Stimulated activated CD8-positive, alpha-beta memory T cell treated with anti-CD3 and anti-CD28 coated beads, Interleukin-15, amount 100 ng/mL, for 48 hours (primary cell): ENCODE measurements around the gene MAGIX.

Source experiments
- DNase-seq, 2 donors: peaks; one replicate each; pipeline ENCODE4 v3.0.0-alpha.2; 2020; ENCODE audit warnings: low read depth in 2 of 2

Gene MAGIX

DNA sequence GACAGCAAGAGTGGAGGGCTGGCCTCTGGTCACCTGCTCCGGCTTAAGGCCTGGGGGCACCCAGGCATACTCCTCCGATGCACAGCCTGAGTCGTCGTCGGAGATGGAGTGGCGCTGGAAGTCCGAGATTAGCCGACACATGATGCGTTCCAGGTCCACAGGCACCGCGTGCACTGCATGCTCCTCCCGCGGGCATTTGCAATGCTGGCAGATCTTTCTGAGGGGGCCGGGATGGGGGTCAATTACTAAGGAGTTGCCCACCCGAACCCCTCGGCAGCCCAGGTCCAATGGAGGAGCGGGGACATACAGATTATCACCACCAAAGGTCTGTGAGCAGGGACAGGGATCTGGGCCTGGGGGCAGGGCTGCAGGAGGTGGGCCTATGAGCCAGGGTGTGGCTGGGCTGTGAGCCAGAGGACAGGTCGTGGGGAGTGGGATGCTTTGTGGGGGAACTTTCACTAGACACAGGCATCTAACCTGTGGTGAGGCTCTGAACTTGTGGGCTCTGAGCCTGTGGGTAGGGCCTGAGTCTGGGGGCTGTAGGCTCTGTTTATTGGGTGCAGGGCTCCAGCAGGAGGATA, 21.2 kb downstream of the MAGIX start:
- no peak for DNase-seq

DNA sequence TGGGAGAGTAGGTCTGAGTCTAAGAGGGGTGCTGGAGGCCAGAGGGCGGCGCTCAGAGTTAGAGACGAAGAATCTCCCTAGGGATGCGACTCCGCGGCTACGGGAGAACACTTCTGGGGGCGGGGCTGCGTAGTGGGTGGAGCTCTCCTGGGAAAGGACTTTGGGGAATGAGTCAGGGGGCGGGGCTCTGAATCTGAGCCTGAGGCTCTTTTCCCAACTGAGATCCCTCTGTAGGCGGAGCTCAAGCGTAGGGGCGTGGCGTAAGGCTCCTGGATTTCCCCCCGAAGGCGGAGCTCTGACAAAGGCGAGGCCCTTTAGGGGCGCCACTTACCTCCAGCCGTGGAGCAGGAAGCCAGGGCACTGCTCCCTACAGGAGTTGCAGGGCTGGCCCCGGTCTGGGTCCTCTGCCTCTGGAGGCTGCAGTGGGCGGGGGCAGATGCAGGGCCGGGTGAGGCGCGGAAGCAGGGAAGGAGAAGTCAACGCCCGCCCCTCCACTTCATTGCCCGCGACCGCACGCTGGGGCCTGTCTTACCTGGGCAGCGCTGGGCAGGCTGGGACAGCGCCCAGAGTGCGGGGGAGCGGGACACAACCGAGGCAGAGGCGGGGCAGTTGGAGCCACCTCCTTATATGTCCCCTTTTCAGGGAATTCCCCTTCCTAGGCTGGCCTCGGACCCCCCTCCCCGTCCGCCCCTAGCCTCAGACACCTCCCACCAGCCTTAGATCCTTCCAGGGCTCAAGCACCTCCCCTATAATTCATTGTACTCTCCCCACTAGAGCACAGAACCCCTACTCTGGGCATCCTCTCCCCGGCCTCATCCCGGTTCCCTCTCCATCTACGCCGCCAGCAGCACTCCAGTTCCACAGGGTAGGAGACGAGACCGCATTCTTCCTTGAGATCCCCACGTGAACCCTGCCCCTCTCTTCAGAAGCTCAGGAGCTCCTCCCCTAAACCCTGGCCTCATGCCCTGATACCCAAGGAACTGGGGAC, 22.0 kb downstream of the MAGIX start:
- peak in 1 of 2 donors; percentile 34 for DNase-seq

DNA sequence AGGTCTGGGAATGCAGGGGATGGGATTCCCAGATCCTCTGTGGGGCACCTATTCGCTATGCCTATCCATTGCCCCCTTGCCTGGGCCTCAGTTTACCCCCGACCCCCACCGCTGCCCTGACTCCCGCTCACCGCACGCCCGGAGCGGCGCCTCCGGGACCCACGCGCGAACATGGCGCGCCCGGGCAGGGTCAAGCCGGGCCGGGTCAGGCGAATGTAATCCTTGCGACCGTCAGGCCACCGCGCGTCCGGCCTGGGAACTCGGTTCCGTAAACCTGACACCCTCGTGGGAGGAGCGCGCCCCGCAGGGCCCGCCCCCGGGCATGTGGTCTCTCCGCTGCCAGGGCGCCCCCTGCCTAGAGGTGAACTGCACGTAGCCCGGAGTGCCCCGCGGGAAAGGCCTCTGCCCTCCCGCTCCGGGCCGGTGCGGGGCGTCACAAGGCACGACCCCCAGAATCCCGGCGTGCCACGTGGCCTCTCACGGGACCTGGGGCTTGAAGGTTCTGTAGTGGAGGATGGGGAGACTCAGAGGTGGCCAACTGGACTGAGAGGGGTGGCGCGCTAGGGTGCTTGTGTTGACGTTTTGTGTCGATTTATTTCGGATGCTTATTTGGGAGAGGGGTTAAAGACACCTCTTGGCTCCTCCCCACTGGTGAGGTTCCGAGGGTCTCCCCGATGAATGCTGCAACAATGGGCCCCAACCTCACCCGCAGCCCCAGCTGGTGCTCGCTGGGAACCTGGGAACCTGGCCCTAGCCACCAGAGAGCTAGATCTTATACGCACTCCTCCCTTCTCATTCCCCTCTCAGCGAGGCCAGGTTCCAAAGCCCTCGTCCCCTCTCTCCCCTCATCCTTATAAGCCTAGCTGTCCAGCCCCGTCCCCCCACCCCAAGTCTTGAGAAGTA, 23.8 kb downstream of the MAGIX start, which contains the start of gene PRICKLE3:
PRICKLE3 (minus strand) TSS at position 249 of the 903 bp plus-strand sequence; CDS start at position 173, 76 bp downstream.
- peak; percentile 67 to 69 for DNase-seq

GRCh38 chrX:49187028-49187394, 24.5 kb downstream of the MAGIX start:
- DNase-seq, result no peak

DNA sequence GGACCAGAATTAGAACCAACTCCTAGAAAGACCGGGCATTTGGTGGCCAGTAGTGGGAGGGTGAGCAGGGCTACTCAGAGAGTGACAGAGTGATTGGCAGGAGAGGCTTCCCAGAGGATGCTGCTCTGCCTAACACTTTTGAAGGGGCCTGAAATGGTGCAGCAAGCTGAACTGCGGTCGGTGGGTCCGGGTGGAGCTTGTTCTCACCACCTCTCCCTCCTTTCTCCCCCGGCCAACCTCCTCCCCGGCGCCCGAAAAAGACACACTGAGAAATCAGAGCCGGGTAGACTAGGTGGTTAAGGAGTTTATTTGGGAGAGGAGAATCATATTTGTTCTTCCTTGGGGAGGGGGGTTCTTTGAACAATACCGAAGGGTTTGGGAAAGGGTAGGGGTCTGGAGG, 25.0 kb downstream of the MAGIX start:
- no peak for DNase-seq

GRCh38 chrX:49188468-49189076, 26.0 kb downstream of the MAGIX start:
- no peak for DNase-seq

- no peak for DNase-seq
Measured at GRCh38 chrX:49189606-49190005, 27.0 kb downstream of the MAGIX start.

DNA sequence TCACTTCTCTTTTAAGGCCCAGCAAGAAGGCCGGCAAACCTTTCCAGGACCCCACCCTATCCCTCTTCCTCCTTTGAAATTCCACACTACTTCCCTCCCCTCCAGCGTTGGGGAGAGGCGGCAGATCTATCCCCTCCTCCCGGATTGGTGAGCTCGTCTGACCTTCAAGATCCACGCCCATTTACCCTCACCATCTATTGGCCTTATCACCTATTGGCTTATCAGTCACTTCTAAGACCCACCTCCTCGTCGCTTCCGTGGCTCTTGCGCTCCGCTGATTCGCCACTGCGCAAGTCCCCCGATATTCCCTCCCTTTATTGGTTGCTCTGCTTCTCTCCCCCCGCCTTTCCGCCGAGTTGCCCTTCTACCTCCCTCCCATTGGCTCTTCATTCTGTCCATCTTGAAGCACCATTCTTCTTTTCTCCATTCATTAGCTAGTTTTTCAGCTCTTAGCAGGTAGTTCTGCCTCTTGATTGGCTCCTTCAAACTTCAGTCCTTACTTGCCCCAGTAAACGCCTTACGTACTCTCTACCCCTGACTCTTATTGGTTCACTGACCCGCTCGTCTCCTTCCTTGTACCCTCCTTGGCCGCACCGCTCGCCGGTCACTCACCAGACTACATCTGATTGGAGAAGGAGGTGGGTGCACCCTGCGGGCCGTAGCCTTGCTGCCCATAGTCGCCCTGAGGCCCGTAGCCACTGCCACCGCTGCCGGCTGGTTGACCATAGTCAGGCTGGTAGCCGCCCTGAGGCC, 28.4 kb downstream of the MAGIX start:
- DNase-seq, result peak; percentile 73 to 77

DNA sequence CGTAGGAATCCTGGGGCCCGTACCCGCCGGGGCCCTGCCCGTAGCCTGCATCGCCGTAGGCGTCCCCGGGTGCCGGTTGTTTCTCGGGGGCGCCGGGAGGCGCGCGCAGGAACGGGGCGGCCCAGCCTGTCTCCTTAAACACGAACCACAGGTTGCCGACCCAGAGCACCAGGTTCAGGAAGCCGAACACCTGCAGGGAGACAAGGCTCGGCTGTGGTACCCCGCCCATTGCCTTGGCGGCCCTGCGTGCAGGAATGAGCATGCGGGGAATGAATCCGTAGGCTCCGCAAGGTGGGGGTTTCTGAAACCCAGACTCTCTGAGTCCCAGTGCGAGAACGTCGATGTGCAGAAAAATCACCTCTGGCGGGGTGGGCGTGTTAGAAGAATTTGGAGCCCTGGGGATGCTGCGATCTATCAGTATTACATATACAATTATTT, 29.0 kb downstream of the MAGIX start:
- no peak for DNase-seq

GRCh38 chrX:49192722-49193328, 30.3 kb downstream of the MAGIX start:
- DNase-seq, result no peak

DNA sequence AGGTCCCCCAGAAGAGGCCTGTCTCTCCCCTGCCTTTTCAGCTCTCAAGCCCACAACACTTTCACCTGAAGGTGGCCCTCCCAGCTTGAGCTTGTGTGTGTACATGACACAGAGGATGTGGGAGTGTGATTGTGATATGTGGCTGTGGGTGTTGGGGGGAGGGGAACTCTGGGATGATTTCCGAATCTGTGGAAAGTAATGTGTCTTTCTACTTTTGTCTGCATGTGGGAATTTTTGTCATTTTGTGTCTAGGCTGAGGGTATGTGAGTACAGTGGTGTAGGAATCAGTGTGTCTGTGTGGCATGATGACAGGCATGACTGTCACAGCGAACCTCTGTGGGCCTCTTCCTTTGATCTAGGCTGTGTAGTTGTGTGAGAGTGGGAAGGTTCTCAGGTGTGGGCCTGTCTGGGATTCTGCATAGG, 31.0 kb downstream of the MAGIX start:
- no peak for DNase-seq

GRCh38 chrX:49197543-49198087, 35.1 kb downstream of the MAGIX start:
- no peak for DNase-seq

DNA sequence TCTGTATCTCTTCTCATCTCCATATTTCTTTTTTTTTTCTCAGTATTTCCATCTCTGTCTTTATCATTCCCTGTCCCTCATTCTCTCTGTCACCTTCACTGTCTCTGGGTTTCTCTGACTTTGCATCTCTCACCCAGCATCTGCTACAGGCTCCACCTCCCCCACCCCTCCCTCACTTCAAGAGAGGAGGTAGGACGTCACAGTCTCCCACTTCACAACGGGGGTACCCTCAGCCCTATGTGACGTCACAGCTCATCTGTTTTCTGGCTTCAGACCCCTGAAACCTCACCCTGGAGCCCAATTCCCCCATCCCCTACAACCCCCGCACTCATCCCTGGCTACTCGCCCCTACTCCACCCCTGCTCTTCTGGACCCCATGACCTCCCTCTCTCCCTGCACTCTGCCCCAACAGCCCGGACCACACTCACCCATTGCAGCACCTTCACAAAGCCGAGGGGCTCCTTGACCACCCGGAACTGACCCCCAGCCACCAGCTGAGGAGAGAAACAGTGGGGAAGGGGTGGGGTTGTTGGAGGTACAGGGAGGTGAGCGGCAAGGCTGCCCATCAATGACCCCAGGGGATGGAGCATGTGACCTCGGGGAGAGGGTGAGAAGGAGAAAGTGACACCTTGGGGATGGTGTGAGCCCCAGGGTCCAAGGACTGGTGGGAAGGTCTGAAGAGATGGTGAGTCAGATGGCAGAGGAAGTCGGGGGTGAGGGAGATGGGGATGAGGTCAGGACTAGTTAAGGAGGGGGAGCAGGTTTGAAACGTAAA, 36.2 kb downstream of the MAGIX start:
- DNase-seq, result no peak

DNA sequence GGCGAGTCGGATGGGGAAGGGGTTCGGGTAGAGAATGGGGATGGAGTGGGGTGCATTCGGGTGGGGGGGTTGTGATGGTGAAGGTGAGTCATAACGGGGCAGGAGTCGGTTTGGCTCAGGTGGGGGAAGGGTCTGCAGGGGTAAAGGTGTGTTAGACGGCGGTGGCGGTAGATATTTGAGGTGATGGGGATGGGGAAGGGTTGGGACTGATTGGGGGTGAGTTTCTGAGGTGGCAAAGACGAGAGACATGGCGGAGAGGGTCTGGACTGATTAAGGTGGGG, 36.7 kb downstream of the MAGIX start:
- DNase-seq, result no peak

DNA sequence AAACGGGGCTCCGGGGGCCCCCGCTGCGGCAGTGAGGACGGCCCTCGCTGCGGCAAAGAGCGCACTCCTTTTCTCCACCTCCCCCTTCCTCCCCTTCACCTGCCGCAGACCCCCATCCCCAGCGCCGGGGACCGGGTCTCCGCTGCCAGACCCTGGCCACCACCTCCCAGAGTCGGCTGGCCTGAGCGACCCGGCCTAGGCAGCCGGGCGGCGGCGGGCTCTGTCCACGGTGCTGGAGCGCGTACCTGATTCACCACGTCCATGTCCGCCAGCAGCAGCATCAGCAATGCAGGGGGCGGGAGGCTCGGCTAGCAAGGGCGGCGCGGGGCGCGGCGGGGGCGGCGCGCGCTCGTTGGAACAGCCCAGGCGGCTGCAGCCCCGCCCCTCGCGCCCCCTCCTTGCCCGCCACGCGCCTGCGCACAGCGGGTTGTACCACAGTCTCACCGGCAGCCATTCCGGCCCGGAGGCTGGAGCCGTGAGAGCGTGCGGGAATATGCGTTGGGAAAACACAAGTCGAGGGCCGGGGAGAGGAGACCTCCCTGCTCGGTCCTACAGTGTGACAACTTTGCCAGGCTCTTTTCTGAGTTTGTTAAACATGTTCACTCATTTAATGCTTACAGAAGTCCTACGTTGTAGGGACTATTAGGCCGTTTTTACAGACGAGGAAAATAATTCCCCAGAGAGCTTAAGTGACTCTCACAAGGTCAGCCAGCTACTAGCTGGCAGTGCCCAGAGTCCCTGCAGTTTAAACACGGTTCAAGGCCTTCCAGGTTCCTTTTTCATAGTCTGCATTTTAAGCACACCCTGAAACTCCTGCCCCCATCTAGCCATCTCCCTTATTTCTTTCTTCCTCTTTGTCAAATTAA, 37.6 kb downstream of the MAGIX start, which contains the start of gene SYP:
SYP (minus strand) TSS at position 288 of the 866 bp plus-strand sequence; CDS start at position 281, 7 bp downstream.
- DNase-seq, result peak; percentile 75 to 77

- DNase-seq, result no peak
Measured at GRCh38 chrX:49202022-49202421, 39.5 kb downstream of the MAGIX start.

GRCh38 chrX:49203536-49203935, 41.0 kb downstream of the MAGIX start:
- DNase-seq, result no peak

DNA sequence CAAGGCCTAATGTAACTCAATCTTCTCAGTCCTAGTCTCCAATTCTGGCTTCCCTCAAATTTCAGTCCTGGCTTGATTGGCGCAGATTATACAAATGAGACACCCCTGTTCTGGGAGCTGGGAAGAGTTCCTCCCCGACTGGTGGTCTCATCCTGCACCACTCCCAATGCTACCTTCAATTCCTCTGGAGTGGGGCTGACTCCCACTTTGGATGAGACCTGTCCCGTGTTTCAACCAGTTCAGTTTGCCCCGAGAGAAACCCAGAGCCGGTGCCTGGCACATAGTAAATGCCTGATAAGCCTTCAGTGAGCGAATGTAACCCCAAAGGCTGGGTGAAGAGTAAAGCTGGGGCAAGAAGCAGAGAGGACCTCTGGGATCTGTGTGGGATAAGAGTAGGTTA, 41.5 kb downstream of the MAGIX start:
- no peak for DNase-seq
